Cortex of kidney (tissue), 1 donor: ENCODE measurements around the gene FRG2C.
"Not testable (repeated sequence)": the region's sequence is repeated elsewhere in the genome, so short reads cannot be mapped to it uniquely, and the experiment has no call there.

Experiments used
- DNase-seq: peaks from one replicate; lab custom pipeline; 2025; lab: John Stamatoyannopoulos, UW

The FRG2C gene

GRCh38 chr3:75664028-75664427, at the start of gene FRG2C:
Gene FRG2C, plus strand, starts transcription at chr3:75664328. Its CDS starts 52 bp downstream, at chr3:75664380.
- DNase-seq, result not testable (repeated sequence)

DNA sequence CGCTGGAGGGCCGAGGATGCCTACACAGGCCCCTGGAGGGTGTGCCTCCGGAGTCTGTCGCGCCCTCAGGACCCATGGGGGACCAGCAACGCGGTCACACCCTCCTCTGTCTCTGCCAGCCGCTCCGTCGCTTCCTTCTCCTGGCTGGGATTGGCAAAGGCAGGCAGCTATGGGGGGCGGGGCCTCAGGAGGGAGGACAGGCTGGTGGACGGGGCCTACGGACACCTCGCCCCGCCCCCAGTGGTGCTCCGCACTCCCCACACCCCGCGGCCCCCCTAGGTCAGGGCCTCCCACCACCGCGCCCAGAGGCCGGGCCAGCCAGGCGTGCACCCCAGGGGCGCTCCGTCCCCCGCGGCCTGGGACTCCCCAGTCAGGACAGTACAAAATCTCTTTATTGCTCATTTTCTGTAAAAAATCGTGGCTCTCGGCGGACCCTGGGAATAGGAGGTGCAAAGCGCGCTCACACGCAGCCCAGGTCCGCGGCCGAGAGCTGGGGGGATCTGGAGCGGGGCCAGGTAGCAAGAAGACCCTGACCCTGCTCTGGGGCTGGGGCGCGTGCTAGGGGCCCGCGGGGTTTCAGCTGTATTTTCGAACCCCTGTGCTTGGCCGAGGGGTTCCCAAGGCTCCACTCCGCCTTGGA, 45.3 kb upstream of the FRG2C start:
- DNase-seq, result not testable (repeated sequence)

- DNase-seq, result not testable (repeated sequence)
These were observed 44.6 kb upstream of the FRG2C start for GRCh38 chr3:75619481-75620031.

- not testable (repeated sequence) for DNase-seq
These were observed 42.4 kb upstream of the FRG2C start for GRCh38 chr3:75621772-75622171.

- not testable (repeated sequence) for DNase-seq
These were observed 40.5 kb upstream of the FRG2C start for GRCh38 chr3:75623656-75624055.

GRCh38 chr3:75630887-75631535, 33.1 kb upstream of the FRG2C start:
- not testable (repeated sequence) for DNase-seq

DNA sequence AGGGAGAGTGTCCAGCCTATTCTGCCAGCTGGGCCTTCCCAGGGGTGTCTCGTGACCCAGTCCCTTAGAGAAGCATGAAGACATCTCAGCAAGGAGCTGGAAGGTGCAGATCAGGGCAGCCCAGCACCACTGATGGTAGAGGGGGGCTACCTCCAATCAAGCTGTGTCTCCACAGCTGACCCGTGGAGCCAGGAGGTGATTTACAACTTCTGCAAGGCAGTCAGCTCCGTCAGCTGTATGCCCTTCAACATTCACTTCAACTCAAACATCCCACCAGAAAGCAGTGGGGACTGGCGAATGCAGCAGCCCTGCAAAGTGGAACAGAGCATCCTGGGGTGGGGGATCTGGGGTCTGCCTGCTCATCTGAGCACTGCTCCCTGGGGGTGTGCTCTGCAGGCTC, 32.6 kb upstream of the FRG2C start:
- no peak for DNase-seq

- not testable (repeated sequence) for DNase-seq
These were observed 25.2 kb upstream of the FRG2C start for GRCh38 chr3:75638947-75639346.

DNA sequence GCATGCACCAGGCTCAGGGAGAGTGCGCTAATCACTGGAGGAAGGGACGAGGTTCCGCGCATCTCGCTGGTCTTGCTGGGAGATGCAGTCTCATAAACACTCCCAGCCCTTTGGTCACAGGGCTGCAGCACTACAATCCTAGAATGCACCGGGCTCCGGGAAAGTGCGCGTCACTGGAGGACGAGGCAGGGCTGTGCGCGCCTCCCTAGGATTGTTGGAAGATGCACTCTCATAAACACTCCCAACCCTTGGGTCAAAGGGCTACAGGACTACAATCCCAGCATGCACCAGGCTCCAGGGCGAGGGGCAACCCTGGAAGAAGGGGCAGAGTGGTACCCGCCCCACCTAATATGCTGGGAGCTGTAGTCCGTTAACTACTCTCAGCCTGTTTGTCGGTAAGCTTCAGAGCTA, 23.0 kb upstream of the FRG2C start:
- DNase-seq, result not testable (repeated sequence)

- DNase-seq, result not testable (repeated sequence)
These were observed 20.9 kb upstream of the FRG2C start for GRCh38 chr3:75643031-75643800.

DNA sequence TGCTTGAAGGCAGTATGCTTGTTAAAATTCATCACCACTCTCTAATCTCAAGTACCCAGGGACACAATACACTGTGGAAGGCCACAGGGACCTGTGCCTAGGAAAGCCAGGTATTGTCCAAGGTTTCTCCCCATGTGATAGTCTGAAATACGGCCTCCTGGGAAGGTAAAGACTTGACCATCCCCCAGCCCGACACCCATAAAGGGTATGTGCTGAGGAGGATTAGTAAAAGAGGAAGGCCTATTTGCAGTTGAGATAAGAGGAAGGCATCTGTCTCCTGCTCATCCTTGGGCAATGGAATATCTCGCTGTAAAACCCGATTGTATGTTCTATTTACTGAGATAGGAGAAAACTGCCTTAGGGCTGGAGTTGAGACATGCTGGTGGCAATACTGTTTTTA, 18.6 kb upstream of the FRG2C start:
- not testable (repeated sequence) for DNase-seq

GRCh38 chr3:75650191-75650590, 13.9 kb upstream of the FRG2C start:
- DNase-seq, result no peak

GRCh38 chr3:75655101-75655904, 8.8 kb upstream of the FRG2C start:
- not testable (repeated sequence) for DNase-seq

DNA sequence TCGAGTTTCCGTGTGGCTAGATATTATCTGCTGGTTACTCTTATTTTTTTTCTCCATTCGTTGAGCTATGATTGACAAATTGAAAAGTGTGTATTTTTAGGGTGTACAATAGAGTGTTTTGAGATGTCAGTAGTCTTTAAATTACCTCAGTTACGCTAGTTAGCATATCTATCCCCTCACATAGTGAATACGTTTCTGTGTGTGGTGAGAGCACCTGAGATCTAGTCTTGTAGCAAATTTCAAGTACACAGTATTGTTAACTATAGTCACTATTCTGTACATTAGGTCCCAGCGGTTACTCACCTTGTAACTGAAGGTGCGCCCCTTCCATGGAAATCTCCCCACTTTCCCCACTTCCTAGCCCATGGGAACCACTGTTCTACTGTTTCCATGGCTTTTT, 8.2 kb upstream of the FRG2C start:
- not testable (repeated sequence) for DNase-seq

- DNase-seq, result not testable (repeated sequence)
These were observed 5.6 kb upstream of the FRG2C start for GRCh38 chr3:75658411-75659107.

DNA sequence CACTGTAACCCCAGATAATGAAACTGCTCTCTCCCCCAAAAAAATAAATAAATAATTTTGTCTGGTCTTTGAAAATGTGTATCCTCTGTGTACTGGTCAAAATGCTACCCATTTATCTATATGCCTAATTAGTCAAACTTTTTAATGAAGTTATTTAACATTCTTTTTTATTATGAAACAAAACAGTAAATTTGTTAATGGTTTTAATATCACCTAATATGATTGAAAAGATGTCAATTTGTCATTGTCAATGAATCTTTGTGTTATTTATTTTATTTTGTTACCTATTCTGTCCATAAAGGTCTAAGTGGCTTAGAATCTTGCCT, 5.1 kb upstream of the FRG2C start:
- DNase-seq, result not testable (repeated sequence)

DNA sequence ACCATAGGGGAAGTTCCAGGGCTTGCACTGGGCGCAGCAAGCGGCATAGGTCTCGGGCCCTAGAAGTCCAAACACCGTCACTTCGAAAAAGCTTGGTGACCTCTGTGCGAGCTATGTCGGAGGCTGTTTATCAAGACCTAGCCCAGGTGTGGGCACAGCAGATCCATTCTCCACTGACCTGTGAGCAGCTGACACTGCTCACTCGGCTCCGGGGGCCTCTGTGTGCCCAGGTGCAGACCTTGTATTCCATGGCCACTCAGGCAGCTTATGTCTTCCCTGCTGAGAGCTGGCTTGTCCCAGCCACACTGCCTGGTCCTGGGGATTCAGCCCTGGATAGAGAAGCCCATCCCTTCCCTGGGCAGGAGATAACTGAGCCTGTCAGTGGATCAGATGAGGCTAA, 1.5 kb downstream of the FRG2C start:
- not testable (repeated sequence) for DNase-seq

DNA sequence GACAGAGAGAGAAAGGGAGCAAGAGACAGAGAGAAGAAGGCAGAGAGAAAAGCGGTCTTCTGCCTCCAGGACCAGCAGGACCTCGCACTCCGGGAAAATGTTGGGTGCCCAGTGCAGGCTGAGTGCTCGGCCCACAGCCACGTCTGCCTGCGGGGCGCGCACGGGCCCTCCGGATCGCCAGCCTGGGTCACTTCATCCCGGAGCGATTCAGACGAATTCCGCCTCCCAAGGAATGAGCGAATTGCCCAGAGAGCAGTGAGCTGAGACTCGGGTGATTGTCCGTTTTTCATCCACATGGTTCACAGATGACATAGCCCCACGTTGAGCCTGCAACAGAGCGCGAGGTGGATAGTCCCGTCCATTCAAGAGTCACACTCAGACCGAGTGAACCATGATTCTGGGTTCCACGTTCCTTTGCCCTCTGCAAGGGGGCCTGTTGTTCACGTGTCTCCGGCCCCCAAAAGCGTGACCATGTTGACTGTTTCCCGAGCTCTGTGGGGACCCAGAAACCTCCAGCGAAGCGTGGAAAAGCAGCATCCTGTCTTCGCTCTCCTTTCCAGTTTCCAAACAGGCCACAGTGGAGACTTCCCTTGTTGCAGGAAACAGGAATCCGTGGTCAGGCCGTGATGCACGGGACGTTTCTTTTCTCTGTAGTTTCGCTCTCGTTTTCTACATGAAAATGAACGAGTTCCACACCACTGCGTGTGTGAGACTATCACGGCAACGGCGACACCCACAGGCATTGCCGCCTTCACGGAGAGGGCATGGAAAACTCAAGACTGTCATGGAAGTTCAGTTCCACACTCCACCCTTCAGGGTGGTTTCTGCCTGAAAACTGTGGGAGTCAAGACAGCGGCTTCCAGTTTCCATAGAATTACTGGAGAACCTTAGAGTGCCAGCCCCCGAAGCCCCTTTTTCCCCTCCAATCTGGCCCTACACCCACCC, 3.9 kb downstream of the FRG2C start:
- not testable (repeated sequence) for DNase-seq

- not testable (repeated sequence) for DNase-seq
These were observed 4.7 kb downstream of the FRG2C start for GRCh38 chr3:75668759-75669347.
